Trophoblast cell (in vitro differentiated cells and primary cell): Measurements from ENCODE around the gene CAPN8.
A peak's percentile ranks its signal among the peaks of the same experiment; 100 is the strongest.

Experiments used
- DNase-seq, 2 donors: peaks; one replicate each; pipeline ENCODE4 v3.0.0-alpha.2; 2016
- H2AFZ ChIP-seq: 2 replicates; pipeline ENCODE4 v1.6.1; 2013; ENCODE audit warnings: low read length, moderate library complexity, mild to moderate bottlenecking; ENCODE audit not compliant: insufficient read depth, poor library complexity
- H2AK5ac ChIP-seq: 2 replicates; pipeline ENCODE4 v1.6.1; 2013; ENCODE audit warnings: mild to moderate bottlenecking, low read length
- H2BK120ac ChIP-seq: 2 replicates; pipeline ENCODE4 v1.6.1; 2013; ENCODE audit warnings: low read length, mild to moderate bottlenecking, moderate library complexity; ENCODE audit not compliant: insufficient read depth, poor library complexity
- H2BK12ac ChIP-seq: 2 replicates; pipeline ENCODE4 v1.6.1; 2013; ENCODE audit warnings: mild to moderate bottlenecking, low read length, moderate library complexity
- H2BK5ac ChIP-seq: 2 replicates; pipeline ENCODE4 v1.6.1; 2013; ENCODE audit warnings: low read length, low read depth, moderate library complexity, mild to moderate bottlenecking; ENCODE audit not compliant: poor library complexity
- H3K14ac ChIP-seq: 2 replicates; pipeline ENCODE4 v1.6.1; 2013; ENCODE audit warnings: mild to moderate bottlenecking, low read length
- H3K18ac ChIP-seq: 2 replicates; pipeline ENCODE4 v1.6.1; 2013; ENCODE audit warnings: mild to moderate bottlenecking, low read length
- H3K23ac ChIP-seq: 2 replicates; pipeline ENCODE4 v1.6.1; 2013; ENCODE audit warnings: low read length
- H3K27ac ChIP-seq: 2 replicates; pipeline ENCODE4 v1.5.1; 2013; ENCODE audit warnings: low read depth, mild to moderate bottlenecking, inconsistent platforms, low read length, moderate library complexity
- H3K27me3 ChIP-seq: 2 replicates; pipeline ENCODE4 v1.6.1; 2013; ENCODE audit warnings: inconsistent platforms, mild to moderate bottlenecking, low read length, moderate library complexity; ENCODE audit not compliant: insufficient read depth
- H3K36me3 ChIP-seq, 2 experiments: 1 replicate in 1 of 2; 2 replicates in 1 of 2; pipeline ENCODE4 v1.6.1; 2013; ENCODE audit warnings: low read length in 2 of 2, mild to moderate bottlenecking in 2 of 2, moderate library complexity in 1 of 2; ENCODE audit not compliant: insufficient read depth in 2 of 2, control insufficient read depth in 1 of 2
- H3K4ac ChIP-seq: 2 replicates; pipeline ENCODE4 v1.6.1; 2013; ENCODE audit warnings: low read depth, mild to moderate bottlenecking, low read length, moderate library complexity
- H3K4me1 ChIP-seq, 2 experiments: 1 replicate in 1 of 2; 2 replicates in 1 of 2; pipeline ENCODE4 v1.6.1; 2013; ENCODE audit warnings: low read length in 2 of 2, mild to moderate bottlenecking in 2 of 2, moderate library complexity in 1 of 2; ENCODE audit not compliant: insufficient read depth in 2 of 2, control insufficient read depth in 1 of 2
- H3K4me2 ChIP-seq: 2 replicates; pipeline ENCODE4 v1.6.1; 2013; ENCODE audit warnings: inconsistent platforms, mild to moderate bottlenecking, low read length, moderate library complexity
- H3K4me3 ChIP-seq: 2 replicates; pipeline ENCODE4 v1.5.1; 2013; ENCODE audit warnings: mild to moderate bottlenecking, low read depth, low read length, inconsistent platforms
- H3K79me1 ChIP-seq: one replicate; pipeline ENCODE4 v1.6.1; 2013; ENCODE audit warnings: low read length
- H3K79me2 ChIP-seq: 2 replicates; pipeline ENCODE4 v1.6.1; 2013; ENCODE audit warnings: low read length, mild to moderate bottlenecking; ENCODE audit not compliant: control insufficient read depth, insufficient read depth, poor library complexity
- H3K9ac ChIP-seq: 2 replicates; pipeline ENCODE4 v1.6.1; 2013; ENCODE audit warnings: mild to moderate bottlenecking, low read length
- H3K9me3 ChIP-seq: 2 replicates; pipeline ENCODE4 v1.6.1; 2013; ENCODE audit warnings: low read depth, mild to moderate bottlenecking, control low read depth, inconsistent platforms, low read length; ENCODE audit not compliant: insufficient read depth
- H4K12ac ChIP-seq: 2 replicates; pipeline ENCODE4 v1.6.1; 2013; ENCODE audit warnings: low read depth, mild to moderate bottlenecking, low read length, moderate library complexity
- H4K8ac ChIP-seq: 2 replicates; pipeline ENCODE4 v1.6.1; 2013; ENCODE audit warnings: low read depth, mild to moderate bottlenecking, low read length, moderate library complexity
- H4K91ac ChIP-seq: one replicate; pipeline ENCODE4 v1.6.1; 2013; ENCODE audit warnings: low read depth, mild to moderate bottlenecking, low read length, moderate library complexity
- WGBS: extraction: QIAGEN DNeasy Blood & Tissue Kit; methylation state at CpG from one replicate; pipeline ENCODE4 v1.1.7; 2013; ENCODE audit warnings: missing lambda C conversion rate; ENCODE audit not compliant: insufficient read length, insufficient coverage; ENCODE audit errors: extremely low coverage; 5-methylcytosine and 5-hydroxymethylcytosine counted together

The CAPN8 gene

DNA sequence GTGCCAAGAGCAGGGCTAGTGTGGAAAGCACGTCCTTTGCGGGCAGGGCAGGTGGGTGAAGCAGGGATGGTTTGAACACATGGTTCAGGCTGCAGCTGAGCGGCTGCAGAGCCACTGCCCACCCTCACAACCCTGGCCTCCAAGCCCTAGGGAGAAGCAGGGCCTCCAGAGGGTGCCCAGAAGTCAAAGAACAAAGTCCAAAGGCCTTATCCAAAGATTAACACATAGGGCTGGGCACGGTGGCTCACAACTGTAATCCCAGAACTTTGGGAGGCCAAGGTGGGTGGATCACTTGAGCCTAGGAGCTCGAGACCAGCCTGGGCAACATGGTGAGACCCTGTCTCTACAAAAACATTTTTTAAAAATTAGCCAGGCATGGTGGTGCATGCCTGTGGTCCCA, 46.8 kb downstream of the CAPN8 start:
- no peaks in the 10 kb centered on the region for H3K36me3 ChIP-seq
- H2BK12ac ChIP-seq, result no peak overlapping the region
- no peak overlapping the region for H4K12ac ChIP-seq
- H2BK5ac ChIP-seq, result no peak overlapping the region
- no peak for DNase-seq
- H3K27ac ChIP-seq, result no peak overlapping the region
- H3K4me2 ChIP-seq, result no peak overlapping the region
- no peak overlapping the region for H4K8ac ChIP-seq
- no peaks in the 10 kb centered on the region for H3K4me1 ChIP-seq
- H3K79me1 ChIP-seq, result no peaks in the 10 kb centered on the region
- H2AFZ ChIP-seq, result no peak overlapping the region
- no peak overlapping the region for H3K18ac ChIP-seq
- no peak overlapping the region for H3K4ac ChIP-seq
- H3K9me3 ChIP-seq, result peaks cover 3% of the 10 kb centered on the region
- no peak overlapping the region for H3K9ac ChIP-seq
- no peaks in the 10 kb centered on the region for H3K79me2 ChIP-seq
- no CpG with 5 or more reads among the region's 5 CpGs for WGBS
- no peak overlapping the region for H2BK120ac ChIP-seq
- peak overlapping the region; percentile 18 for H3K4me3 ChIP-seq
- no peak overlapping the region for H4K91ac ChIP-seq
- H3K27me3 ChIP-seq, result no peaks in the 10 kb centered on the region
- H2AK5ac ChIP-seq, result no peak overlapping the region
- no peak overlapping the region for H3K14ac ChIP-seq
- no peak overlapping the region for H3K23ac ChIP-seq

DNA sequence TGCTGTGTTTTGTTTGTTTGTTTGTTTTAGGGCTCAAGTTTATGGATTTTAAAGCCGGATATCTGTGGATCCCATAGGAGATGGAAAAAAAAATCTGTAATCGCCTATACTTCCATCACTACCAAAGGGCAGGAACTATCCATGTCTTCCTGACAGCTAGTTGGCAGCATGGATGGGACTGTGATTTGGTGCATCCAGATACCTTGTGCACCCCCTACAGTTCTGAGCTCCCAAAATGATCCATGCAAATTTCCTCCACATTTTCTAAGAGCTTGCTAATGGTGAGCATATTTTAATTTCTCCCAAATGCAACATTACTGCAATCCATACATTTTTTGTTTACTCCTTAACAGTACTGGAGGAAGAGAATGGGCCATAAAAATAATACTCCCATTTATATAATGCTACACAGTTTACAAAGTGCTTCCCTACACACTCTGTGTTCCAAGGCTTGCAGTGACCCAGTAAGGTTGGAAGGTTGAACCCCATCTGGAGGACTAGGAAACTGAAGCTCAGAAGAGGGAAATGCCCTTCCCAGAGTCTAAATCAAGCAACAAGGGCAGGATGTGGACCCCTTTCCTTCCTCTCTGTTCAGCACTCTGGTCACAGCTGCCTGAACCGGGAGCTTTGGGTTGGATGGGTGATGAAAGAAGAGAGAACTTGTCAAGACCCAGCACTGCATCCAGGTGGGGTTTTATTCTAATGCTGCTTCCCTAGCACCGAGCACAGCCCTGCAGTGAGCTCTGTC, 48.0 kb downstream of the CAPN8 start:
- no peak overlapping the region for H3K27ac ChIP-seq
- no CpG with 5 or more reads among the region's 4 CpGs for WGBS

DNA sequence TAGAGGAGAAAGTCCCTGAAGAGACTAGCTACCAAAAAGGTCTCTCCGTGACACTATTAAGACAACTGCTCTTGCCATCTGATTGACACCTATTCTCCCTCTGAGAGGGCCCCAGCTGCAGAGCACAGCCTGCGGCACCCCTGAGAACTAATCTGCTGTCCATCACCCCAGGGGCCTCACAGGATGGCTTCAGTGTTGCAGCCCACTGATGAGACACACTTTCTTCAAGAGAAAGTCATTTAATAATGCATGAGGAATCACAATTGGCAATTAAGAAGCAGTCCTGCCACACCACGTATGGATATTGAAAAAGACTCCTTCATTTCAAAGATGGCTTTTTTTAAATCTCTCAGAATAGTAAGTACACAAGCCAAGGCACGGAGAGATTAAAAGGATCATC, 48.9 kb downstream of the CAPN8 start:
- Histone ChIP-seq H2BK120ac (no peak overlapping the region), H3K4me3 (no peak overlapping the region), H3K27ac (no peak overlapping the region), H4K12ac (no peak overlapping the region), H3K4ac (no peak overlapping the region), H2AFZ (no peak overlapping the region), H2BK12ac (no peak overlapping the region), H3K18ac (no peak overlapping the region), H3K14ac (no peak overlapping the region), H3K23ac (no peak overlapping the region), H3K79me1 (no peaks in the 10 kb centered on the region), H3K4me2 (no peak overlapping the region), H4K91ac (no peak overlapping the region), H3K36me3 (no peaks in the 10 kb centered on the region), H2BK5ac (no peak overlapping the region), H2AK5ac (no peak overlapping the region), H3K27me3 (no peaks in the 10 kb centered on the region), H3K9ac (no peak overlapping the region), H3K79me2 (no peaks in the 10 kb centered on the region), H4K8ac (no peak overlapping the region), H3K9me3 (peaks cover 8% of the 10 kb centered on the region), H3K4me1 (no peaks in the 10 kb centered on the region)
- no peak for DNase-seq
- no CpG with 5 or more reads among the region's 4 CpGs for WGBS

More for the DNA sequence above, 48.0 kb downstream of the CAPN8 start:
- Histone ChIP-seq H3K36me3 (no peaks in the 10 kb centered on the region), H3K4me3 (no peak overlapping the region), H2BK120ac (no peak overlapping the region), H2BK5ac (no peak overlapping the region), H3K4me1 (no peaks in the 10 kb centered on the region), H4K12ac (no peak overlapping the region), H3K4ac (no peak overlapping the region), H3K18ac (no peak overlapping the region), H3K9ac (no peak overlapping the region), H3K14ac (no peak overlapping the region), H3K79me1 (no peaks in the 10 kb centered on the region), H2BK12ac (no peak overlapping the region), H4K8ac (no peak overlapping the region), H3K4me2 (no peak overlapping the region), H2AFZ (no peak overlapping the region), H3K9me3 (peaks cover 3% of the 10 kb centered on the region), H2AK5ac (no peak overlapping the region), H3K27me3 (no peaks in the 10 kb centered on the region), H3K79me2 (no peaks in the 10 kb centered on the region), H4K91ac (no peak overlapping the region), H3K23ac (no peak overlapping the region)
- DNase-seq, result no peak

DNA sequence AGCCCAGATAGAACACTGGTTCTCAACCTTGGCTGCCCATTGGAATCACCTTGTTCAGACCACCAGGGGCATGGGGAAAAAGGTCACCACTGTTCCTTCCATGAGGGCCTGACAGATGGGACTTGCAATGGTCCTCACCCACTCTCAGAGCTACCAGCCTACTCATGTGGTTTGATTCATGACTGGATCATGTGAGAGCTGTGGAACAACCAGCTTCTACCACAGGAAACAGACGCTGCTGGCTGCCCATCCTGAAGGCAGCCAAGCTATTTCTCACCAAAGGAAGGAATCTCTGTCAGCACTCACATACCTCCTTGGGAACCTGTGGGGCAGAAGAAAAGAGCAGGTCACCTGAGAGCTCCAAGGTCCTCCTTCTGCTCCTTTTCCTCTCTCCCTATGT, 53.6 kb downstream of the CAPN8 start:
- no peaks in the 10 kb centered on the region for H3K36me3 ChIP-seq
- H2BK120ac ChIP-seq, result no peak overlapping the region
- H3K23ac ChIP-seq, result no peak overlapping the region
- H3K79me2 ChIP-seq, result no peaks in the 10 kb centered on the region
- H3K4me3 ChIP-seq, result no peak overlapping the region
- H3K18ac ChIP-seq, result no peak overlapping the region
- H4K12ac ChIP-seq, result no peak overlapping the region
- H3K9ac ChIP-seq, result no peak overlapping the region
- no peak overlapping the region for H3K27ac ChIP-seq
- H2BK12ac ChIP-seq, result no peak overlapping the region
- H4K91ac ChIP-seq, result no peak overlapping the region
- WGBS, result no CpG with 5 or more reads among the region's 1 CpG
- H3K9me3 ChIP-seq, result peaks cover 8% of the 10 kb centered on the region
- H2AFZ ChIP-seq, result no peak overlapping the region
- no peaks in the 10 kb centered on the region for H3K4me1 ChIP-seq
- H2BK5ac ChIP-seq, result no peak overlapping the region
- H3K27me3 ChIP-seq, result no peaks in the 10 kb centered on the region
- H3K4ac ChIP-seq, result no peak overlapping the region
- no peak for DNase-seq
- H2AK5ac ChIP-seq, result no peak overlapping the region
- H3K79me1 ChIP-seq, result no peaks in the 10 kb centered on the region
- H4K8ac ChIP-seq, result no peak overlapping the region
- no peak overlapping the region for H3K14ac ChIP-seq
- no peak overlapping the region for H3K4me2 ChIP-seq
